GM21360 (cell line): ENCODE measurements around the gene VPS4A.

ENCODE experiments used
- ATAC-seq: cut with Tn5 transposase; IDR thresholded peaks from one replicate; pipeline ENCODE4 v1.9.1; 2021; ENCODE audit warnings: mild to moderate bottlenecking, moderate library complexity; ENCODE audit not compliant: unreplicated experiment

VPS4A gene

DNA sequence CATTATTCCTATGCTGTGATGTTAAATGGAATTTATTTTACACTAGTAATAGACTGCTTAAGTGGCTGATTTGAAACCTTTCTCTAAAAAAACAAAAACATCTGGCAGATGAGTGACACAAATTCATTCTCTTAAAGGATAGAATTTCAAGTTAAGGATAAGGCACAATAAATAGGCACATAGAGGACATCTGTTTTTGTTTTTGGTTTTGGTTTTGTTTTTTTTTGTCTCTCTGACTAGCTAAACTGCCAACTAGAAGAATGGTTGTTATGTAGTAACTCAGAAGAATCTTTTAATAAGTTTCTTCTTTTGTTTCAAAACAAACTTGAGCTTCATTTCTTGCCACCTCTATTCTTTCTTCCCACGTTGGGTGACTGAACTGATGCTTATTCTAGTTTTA is 5.1 kb upstream of the VPS4A start:
- no peak for ATAC-seq

DNA sequence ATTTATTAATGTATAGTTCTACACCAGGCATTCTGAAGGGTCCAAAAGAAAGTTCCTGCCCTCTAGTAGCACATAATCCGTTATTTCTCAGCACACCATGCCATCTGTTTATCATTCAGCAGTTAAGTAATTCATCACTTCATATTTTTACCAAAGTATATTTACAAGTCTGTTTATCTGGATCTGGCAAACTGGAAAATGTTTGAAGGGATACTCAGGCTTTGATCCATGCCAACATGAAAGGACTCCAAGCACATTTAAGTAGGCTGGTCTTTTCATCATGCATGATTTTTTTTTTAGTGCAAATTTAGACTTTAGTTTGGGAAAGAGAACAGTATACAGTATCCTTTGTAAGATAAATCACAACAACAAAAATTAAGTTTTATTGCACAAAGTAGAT is 4.1 kb upstream of the VPS4A start:
- ATAC-seq = no peak

DNA sequence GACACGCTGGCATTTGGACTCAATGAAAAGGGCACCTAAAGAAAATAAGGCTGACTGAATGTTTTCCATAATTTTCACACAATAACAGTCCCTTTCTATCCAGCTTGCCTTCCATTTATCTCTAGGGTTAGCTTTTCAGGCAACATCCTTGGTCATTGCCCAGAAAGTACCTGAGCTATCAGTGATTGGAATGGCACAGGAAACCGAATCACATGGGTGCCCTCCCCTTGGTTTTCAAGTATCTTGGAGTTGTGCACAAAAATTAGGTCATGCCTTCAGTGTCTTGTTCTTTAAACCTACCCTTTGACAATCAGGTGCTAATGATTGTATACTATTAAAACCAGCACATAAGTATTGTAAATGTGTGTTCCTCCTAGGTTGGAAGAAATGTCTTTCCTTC is 3.3 kb upstream of the VPS4A start:
- ATAC-seq = no peak

DNA sequence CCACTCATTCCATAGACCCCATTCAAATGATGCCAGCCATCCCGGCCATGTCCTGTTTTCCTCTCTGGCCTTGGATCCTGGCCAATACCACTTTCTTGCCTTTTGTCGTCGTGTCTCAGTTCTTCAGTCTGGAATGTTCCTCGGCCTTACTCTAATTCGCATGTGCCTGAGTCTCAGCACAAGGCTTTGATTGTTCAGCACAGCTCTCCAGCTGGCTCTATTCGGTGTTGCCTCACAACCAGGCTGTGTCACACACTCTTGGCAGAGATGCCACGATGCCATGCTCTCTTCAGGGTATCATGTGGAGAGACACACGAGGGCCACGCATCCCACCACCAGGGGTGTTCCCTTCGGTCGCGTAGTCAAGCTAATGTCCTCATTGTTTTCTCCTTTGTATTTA is 1.8 kb upstream of the VPS4A start:
- no peak for ATAC-seq

DNA sequence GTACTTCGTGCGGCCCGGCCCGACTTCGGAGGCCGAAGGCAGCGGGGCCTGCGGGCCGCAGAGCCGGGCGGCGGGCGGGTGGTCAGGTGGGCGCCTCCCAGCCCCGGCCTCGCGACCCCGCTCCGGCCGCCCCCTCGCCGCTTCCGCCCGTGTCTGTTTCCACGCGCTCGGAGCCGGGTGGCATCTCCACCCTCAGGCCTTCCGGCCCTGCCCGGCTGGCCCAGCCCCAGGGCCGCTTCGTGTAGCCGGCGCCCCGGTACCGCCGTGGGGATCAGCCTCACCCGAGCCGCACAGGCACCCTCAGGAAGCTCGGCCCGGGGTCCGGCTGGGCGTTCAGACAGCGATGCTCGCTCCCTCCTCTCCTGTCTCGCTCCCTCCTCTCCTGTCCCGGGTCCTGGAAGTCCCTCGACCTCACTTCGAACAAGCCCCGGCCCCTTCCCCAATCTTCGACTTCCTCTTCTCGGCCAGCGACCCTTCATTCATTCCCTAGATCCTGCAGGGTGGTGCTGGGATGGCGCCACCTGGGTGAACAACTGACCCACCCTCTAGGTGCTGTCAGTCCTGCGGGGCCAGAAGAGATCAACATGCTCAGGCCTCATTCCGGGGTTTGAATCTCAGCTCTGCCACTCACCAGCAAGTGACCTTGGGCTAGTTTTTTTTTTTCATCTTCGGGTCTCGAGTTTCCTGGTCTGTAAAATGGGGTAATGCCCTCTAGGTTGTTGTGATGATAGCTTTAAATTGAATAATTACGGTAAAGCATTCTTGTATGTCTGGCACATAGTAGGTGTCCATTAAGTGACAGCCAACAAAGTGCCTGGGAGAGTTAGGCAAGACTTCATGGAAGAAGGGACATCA is 610 bp downstream of the VPS4A start:
- ATAC-seq = peak; percentile 38

DNA sequence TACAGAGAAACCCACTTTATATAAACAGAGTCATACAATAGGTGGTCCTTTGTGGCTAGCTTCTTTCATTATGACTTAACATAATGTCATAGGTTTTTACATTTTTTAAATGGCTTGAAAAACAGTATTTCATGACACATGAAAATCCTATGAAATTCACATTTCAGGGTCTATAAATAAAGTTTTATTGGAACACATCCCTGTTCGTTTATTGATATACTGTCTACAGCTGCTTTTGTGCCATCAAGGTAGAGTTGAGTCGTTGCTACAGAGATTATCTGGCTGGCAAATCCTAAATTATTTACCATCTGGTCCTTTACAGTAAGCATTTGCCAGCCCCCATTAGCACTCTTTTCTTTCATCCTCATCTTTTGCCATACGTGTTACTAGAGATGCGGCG is 2.3 kb downstream of the VPS4A start:
- ATAC-seq = no peak

DNA sequence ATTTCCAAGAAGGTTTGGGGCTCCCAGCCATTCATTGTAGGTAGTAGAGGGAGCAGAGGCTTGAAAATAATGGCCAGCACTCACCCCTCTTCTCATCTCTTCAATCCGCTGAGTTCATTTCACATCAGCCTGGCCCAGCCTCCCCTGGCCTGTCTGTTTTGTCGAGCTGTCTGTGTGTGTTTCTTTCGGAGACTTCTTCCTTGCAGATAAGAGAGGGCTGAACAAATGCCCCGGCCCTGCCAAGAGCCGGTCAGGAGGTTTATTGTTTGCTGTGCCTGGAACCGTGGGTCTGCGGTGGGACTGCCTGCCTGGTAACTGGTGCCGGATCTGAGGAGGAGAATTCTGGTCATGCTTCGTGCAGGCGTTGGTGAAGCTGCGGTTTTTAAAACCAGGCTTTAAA is 3.4 kb downstream of the VPS4A start:
- no peak for ATAC-seq

DNA sequence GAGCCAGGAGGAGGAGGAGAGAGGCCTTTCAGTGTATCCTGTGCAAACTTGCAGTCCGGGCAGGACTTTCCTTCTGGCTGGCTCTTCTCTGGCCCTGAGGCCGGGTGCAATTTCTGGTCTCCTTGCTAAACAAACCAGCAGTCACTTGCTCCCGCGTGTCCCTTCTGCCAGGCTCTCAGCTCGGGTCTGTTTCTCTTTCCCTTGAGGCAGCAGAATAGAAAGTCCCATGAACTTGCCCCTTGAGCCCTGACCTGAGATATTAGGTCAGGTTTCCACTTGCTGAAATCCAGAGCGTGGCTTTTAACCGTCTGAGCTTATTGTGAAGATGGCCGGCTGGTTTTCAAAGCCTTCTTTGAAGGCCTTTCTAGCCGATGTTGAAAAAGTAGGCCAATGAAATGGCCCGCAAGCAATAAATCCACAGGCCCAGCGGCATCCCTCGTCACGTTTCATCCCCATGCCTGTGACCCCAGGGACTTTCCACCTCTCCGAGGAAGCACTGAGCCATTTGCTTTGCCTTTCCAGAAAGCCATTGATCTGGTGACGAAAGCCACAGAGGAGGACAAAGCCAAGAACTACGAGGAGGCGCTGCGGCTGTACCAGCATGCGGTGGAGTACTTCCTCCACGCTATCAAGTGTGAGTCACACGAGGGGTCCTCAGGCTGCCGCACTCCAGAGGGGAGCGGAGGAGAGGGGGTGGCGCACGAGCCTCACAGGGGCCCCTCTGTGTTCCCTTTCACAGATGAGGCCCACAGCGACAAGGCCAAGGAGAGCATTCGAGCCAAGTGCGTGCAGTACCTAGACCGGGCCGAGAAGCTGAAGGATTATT is 4.5 kb downstream of the VPS4A start:
- no peak for ATAC-seq

DNA sequence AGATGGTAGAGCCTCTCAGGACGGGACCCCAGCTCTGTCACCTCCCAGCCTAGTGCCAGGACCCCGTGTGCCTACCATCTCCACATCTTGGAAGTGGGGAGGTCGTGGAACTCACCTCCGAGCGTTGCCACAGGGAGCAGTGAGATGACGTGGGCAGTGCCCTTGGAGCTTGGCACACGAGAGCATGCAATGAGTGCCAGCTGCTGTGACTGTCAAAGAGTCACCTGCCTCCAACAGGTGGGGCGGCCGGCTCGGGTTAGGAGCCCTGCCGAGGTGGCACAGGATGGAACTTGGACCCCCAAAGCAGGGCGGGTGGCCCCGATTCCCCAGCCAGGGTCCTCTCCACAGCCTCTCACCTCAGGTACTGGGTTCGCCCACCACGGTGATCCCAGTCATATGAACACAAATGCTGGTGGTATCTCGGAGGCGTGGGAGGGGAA is 5.5 kb downstream of the VPS4A start:
- ATAC-seq = no peak

DNA sequence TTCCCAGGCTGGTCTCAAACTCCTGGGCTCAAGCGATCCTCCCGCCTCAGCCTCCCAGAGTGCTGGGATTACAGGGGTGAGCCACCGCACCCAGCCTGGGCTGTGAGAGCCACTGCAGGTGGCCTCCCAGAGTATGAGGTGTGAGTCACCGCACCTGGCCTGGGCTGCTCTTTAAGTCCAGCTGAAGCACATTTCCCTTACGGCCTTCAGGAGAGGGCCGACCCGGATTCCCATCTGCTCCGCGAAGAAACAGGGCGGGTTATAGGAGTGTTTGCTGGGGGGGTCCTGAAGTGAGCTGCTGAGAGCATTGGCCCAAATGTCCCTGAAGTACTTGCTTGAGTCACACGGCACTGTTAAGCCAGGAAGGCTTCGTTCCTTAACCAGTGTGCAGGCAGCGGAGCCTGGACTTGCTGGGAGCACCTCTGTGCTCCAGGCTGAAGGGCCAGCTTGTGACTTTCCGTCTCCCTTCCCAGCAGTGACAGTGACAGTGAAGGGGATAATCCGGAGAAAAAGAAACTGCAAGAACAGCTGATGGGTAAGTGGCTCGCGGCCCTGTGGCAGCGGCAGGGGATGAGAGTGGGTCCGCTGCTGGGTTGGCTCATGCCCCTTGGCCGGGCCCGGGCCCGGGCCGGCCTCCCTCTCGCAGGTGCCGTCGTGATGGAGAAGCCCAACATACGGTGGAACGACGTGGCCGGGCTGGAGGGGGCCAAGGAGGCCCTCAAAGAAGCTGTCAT is 7.2 kb downstream of the VPS4A start:
- no peak for ATAC-seq

DNA sequence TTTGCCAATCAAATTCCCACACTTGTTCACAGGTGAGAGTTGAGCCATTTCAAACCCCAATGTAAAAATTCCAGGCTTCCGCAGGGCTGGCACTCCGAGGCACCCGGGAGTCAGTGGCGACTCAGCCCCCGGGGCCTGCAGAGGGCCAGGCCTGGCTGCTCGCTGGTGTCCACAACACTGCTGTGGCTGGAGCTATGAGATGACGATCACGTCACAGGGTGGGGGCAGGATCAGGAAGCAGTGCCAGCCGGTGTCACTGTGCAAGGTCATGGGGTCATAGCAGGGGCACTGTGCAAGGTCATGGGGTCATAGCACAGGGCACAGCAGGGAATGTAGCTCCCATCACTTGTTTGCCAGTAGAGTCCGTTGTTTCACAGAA is 7.8 kb downstream of the VPS4A start:
- ATAC-seq = no peak

DNA sequence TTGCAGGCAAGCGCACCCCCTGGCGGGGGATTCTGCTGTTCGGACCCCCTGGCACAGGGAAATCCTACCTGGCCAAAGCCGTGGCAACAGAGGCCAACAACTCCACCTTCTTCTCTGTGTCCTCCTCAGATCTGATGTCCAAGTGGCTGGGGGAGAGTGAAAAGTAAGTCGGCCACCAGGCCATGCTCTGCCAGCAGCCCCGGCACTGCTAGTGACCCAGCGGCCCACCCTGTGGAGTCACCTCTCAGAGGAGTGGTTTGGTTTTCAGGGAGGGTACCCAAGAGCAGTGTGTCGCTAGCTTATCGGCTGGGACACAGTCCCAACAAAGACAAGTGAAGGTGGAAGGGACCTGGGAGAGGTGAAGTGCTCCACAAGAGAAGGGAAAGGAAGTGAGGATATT is 8.2 kb downstream of the VPS4A start:
- ATAC-seq = no peak

DNA sequence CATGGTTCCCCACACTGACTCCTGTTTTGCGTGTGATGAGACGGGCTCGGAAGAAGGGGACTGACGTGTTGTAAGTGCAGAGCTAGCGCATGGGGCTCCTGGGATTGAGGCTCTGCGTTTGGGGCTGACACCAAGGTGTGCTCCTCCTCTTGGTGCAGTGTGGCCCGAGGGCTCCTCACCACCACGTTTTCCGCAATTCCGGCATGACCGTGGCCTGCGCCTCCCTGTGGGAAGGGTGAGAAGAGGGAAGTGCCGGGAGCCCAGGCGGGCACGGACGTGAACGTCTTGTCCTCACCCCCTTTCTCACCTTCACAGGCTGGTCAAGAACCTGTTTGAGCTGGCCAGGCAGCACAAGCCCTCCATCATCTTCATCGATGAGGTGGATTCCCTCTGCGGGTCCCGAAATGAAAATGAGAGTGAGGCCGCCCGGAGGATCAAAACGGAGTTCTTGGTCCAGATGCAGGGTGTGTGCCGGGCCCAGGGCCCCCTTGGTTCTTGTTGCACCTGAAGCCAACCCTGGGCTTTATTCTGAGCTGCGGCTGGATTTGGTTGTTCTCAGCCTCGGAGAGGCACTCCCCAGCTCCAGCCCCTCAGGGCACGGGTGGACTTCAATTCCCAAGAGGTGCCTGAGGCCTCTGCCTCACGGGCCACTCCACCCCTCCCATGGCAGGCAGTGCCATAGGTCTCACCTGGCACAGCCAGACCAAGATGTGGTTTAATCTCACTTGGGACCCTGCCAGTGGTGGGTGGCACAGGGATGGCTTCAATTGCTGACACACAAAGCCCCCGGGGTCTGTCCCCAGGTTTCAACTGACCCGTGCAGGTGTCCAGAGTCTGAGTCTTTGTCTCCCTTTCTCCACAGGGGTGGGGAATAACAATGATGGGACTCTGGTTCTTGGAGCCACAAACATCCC is 8.9 kb downstream of the VPS4A start:
- no peak for ATAC-seq

DNA sequence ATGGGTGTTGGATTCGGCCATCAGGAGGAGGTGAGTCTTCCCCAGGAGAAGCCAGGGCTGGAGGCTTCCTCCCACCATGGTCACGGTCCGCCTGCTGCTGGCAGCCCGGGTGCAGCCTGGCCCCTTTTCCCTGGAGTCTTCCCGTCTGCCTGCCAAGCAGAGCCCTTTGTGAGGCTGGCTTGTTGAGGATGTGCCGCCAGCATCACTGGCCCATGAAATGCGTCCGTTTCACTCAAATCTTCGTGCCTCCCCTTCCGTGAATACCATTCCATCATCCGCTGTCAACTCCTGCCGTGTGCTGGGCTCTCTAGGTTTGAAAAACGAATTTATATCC is 9.6 kb downstream of the VPS4A start:
- ATAC-seq = no peak

DNA sequence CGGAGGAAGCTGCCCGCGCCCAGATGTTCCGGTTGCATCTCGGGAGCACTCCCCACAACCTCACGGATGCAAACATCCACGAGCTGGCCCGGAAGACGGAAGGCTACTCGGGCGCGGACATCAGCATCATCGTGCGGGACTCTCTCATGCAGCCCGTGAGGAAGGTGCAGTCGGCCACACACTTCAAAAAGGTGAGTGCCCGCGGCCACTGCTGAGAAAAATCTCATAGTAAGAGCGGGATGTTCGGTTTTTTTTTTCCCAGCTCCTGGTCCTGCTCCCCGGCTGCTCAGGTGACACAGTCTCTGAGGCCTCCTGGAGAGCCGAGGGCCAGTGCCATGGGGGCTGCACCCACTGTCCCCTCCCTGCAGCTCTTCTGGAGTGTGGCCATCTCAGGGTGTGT is 9.9 kb downstream of the VPS4A start:
- ATAC-seq = no peak

DNA sequence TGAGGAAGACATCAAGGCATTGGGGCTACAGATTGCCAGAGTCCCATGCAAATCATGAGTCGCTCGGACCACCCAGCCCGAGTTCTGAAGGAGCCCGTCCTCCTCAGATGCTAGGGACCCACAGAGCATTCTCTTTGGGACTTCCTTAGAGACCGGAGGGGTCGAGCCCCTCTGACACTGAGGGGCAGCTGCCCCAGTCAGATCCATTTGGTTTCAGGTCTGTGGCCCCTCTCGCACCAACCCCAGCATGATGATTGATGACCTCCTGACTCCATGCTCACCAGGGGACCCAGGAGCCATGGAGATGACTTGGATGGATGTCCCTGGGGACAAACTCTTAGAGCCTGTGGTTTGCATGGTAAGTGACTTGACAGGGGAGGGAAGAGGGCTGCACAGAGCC is 11.2 kb downstream of the VPS4A start:
- ATAC-seq = no peak

DNA sequence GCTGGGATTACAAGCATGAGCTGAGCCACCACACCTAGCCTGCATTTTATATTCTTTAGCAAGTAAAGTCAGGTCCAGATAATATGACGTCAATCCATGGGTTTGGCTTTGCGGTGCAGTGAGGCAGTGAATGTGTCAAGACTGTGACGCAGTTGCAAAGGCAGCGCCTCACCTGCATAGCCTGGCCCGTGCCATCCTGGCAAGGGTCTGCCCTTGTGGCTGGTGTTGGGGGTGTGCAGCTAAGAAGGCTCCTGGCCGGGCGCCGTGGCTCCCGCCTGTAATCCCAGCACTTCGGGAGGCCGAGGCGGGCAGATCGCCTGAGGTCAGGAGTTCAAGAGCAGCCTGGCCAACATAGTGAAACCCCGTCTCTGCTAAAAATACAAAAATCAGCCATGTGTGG is 12.3 kb downstream of the VPS4A start:
- no peak for ATAC-seq

DNA sequence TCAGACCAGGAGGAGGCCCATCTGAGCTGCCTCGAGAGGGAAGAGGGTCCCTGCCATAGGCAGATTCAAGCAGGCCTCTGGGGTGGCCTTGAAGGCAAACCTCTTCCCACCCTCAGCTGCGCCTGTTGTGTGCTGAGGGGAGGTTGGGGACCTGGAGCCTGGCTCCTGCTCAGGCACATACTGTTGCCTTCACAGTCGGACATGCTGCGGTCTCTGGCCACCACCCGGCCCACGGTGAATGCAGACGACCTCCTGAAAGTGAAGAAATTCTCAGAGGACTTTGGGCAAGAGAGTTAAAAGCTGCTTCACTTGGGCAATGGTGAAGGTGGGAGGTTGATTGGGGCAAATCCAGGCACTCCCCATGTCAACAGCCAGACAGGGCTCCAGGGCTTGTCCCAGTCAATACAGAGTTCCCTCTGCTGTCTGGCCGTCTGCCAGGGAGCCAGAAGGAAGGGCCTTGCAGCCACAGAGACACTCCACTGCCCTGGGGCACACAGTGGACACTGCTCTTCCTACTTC is 12.9 kb downstream of the VPS4A start:
- no peak for ATAC-seq

DNA sequence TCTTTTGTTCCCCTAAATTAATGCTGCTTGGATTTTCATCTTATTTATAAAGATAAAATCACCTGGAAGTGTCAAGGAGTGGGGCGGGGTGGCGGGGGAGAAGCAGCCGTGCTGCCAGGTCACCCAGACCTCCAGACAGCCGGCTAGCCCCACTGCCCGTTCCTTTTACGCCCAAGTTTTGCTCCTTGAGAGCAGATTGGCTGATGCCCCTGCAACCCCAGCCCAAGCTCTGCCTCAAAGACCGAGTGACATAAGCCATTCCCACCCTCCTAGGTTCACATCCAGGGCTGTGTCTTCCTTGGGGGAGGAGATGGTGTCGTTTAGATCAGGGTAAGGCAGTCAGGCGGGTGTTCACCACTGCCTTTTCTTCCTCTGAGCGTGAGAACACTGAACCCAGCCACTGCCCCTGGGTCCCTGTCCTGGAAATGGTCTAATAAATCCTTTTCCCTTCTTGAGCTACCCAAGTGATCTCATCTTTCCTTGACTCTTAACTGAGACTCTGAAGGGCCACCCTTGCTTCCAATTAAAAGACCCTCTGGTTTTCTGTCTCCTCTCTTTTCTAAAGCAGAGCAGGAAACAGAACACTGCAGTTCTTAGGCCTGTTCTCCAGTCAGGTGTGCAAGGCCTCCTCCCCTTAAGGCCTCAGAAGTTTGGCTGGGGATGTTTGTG is 13.6 kb downstream of the VPS4A start:
- ATAC-seq = no peak

DNA sequence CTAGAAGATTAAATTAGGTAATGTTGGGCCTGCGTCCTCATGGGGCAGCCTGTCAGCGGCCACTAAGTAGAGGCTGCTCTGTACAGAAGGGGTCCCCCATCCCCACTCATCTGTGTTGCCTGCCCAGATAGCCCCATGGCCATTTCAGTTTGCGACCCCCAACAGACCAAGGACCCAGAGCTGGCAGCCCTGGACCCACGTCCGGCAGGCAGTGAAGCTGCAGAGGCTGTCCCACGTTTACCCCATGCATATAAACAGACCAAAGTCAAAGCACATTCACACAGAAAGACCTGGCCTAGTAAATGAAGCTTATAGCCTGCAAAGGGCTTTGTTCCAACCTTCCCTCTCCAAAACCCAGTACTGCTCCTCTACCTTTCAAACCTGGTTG is 14.6 kb downstream of the VPS4A start:
- ATAC-seq = no peak
